IMR-90 (cell line): ENCODE data around the gene RPL31. TPM values are rescaled to one million over a fixed set of nuclear protein-coding genes. Genes with fewer than 3 reads are reported as not detected.

Experiments
- ATAC-seq: fragments of 200-7000 bp; cut with Tn5 transposase; 2 replicates; pipeline ENCODE4 v1.9.1; 2020; ENCODE audit warnings: low read depth, mild to moderate bottlenecking, moderate library complexity
- BruUV-seq: library from RNA; stranded (reverse); fragments of 400-500 nt; replicated peaks from 2 replicates; lab custom pipeline; 2021; lab: Mats Ljungman, UMichigan
- CTCF ChIA-PET: fragments of 300-600 bp; formaldehyde crosslinking; extraction: SDS; loops from one replicate; lab custom pipeline; 2021; ENCODE audit warnings: antibody characterized with exemption; lab: Yijun Ruan, JAX
- POLR2A ChIA-PET: fragments of 300-600 bp; sonication (Branson Sonifier 250); formaldehyde crosslinking; loops from one replicate; lab custom pipeline; 2022; ENCODE audit warnings: antibody characterized with exemption; ENCODE audit not compliant: unreplicated experiment; lab: Charles Lee
- DNase-seq: peaks from one replicate; pipeline ENCODE4 v3.0.0; 2013
- H2AFZ ChIP-seq: replicated peaks from 2 replicates; pipeline ENCODE3; 2013; ENCODE audit warnings: low read length, mild to moderate bottlenecking; ENCODE audit not compliant: poor library complexity
- H2AK5ac ChIP-seq: 2 replicates; pipeline ENCODE4 v1.6.1; 2013; ENCODE audit warnings: low read depth, low read length, inconsistent platforms
- H2AK9ac ChIP-seq: replicated peaks from 2 replicates; pipeline ENCODE3; 2013; ENCODE audit warnings: mild to moderate bottlenecking, low read depth, low read length, moderate library complexity; ENCODE audit not compliant: poor library complexity
- H2BK120ac ChIP-seq: 2 replicates; pipeline ENCODE4 v1.6.1; 2013; ENCODE audit warnings: low read depth, low read length, inconsistent platforms
- H2BK15ac ChIP-seq: 3 replicates; pipeline ENCODE4 v1.6.1; 2013; ENCODE audit warnings: low read depth, low read length, inconsistent platforms
- H2BK20ac ChIP-seq: 2 replicates; pipeline ENCODE4 v1.6.1; 2013; ENCODE audit warnings: low read depth, mild to moderate bottlenecking, inconsistent platforms, low read length, moderate library complexity
- H2BK5ac ChIP-seq: 2 replicates; pipeline ENCODE4 v1.6.1; 2013; ENCODE audit warnings: mild to moderate bottlenecking, low read depth, low read length, inconsistent platforms; ENCODE audit not compliant: poor library complexity, severe bottlenecking
- H3K14ac ChIP-seq: replicated peaks from 2 replicates; pipeline ENCODE4 v1.6.1; 2013; ENCODE audit warnings: low read depth, low read length, inconsistent platforms
- H3K18ac ChIP-seq: 2 replicates; pipeline ENCODE4 v1.6.1; 2013; ENCODE audit warnings: low read depth, low read length, control low read depth
- H3K23ac ChIP-seq: 2 replicates; pipeline ENCODE4 v1.6.1; 2013; ENCODE audit warnings: low read depth, low read length, inconsistent platforms
- H3K27ac ChIP-seq: 2 replicates; pipeline ENCODE4 v1.5.1; 2013; ENCODE audit warnings: mild to moderate bottlenecking, control low read depth, low read length; ENCODE audit not compliant: insufficient read depth
- H3K27me3 ChIP-seq: 2 replicates; pipeline ENCODE4 v1.6.1; 2013; ENCODE audit warnings: low read length; ENCODE audit not compliant: control insufficient read depth, insufficient read depth
- H3K36me3 ChIP-seq: 2 replicates; pipeline ENCODE4 v1.6.1; 2013; ENCODE audit warnings: low read length, mixed read lengths; ENCODE audit not compliant: control insufficient read depth, insufficient read depth
- H3K4ac ChIP-seq: 2 replicates; pipeline ENCODE4 v1.6.1; 2013; ENCODE audit warnings: low read depth, low read length, inconsistent platforms
- H3K4me1 ChIP-seq: 2 replicates; pipeline ENCODE4 v1.6.1; 2013; ENCODE audit warnings: low read length, mixed read lengths; ENCODE audit not compliant: control insufficient read depth, insufficient read depth
- H3K4me2 ChIP-seq: 2 replicates; pipeline ENCODE4 v1.6.1; 2013; ENCODE audit warnings: low read depth, mild to moderate bottlenecking, control low read depth, low read length, moderate library complexity
- H3K4me3 ChIP-seq: 2 replicates; pipeline ENCODE4 v1.5.1; 2013; ENCODE audit warnings: low read depth, mild to moderate bottlenecking, control low read depth, low read length, moderate library complexity; ENCODE audit not compliant: insufficient read depth
- H3K56ac ChIP-seq: 2 replicates; pipeline ENCODE4 v1.6.1; 2013; ENCODE audit warnings: low read length, inconsistent platforms; ENCODE audit not compliant: insufficient read depth; ENCODE audit errors: extremely low read depth
- H3K79me1 ChIP-seq, 2 experiments: 2 replicates each; pipeline ENCODE4 v1.6.1; 2013; ENCODE audit warnings: low read length in 2 of 2, inconsistent platforms in 1 of 2, low read depth in 1 of 2
- H3K9ac ChIP-seq: 2 replicates; pipeline ENCODE4 v1.6.1; 2013; ENCODE audit warnings: low read depth, low read length, control low read depth
- H3K9me1 ChIP-seq: 2 replicates; pipeline ENCODE4 v1.6.1; 2013; ENCODE audit warnings: low read length, inconsistent platforms; ENCODE audit not compliant: insufficient read depth
- H3K9me3 ChIP-seq: 2 replicates; pipeline ENCODE4 v1.6.1; 2013; ENCODE audit warnings: low read length; ENCODE audit not compliant: control insufficient read depth, insufficient read depth
- H4K20me1 ChIP-seq: 2 replicates; pipeline ENCODE4 v1.6.1; 2013; ENCODE audit warnings: low read length, inconsistent platforms; ENCODE audit not compliant: insufficient read depth
- H4K5ac ChIP-seq: 2 replicates; pipeline ENCODE4 v1.6.1; 2013; ENCODE audit warnings: mild to moderate bottlenecking, low read depth, low read length, control low read depth
- H4K8ac ChIP-seq, 2 experiments: 2 replicates each; pipeline ENCODE4 v1.6.1; 2013; ENCODE audit warnings: low read depth in 2 of 2, low read length in 2 of 2, control low read depth in 1 of 2, inconsistent platforms in 1 of 2
- H4K91ac ChIP-seq: 2 replicates; pipeline ENCODE4 v1.6.1; 2013; ENCODE audit warnings: low read depth, low read length, inconsistent platforms; ENCODE audit not compliant: insufficient read depth
- CTCF ChIP-seq: conservative IDR thresholded peaks from 2 replicates; pipeline ENCODE4 v1.5.1; 2012; ENCODE audit warnings: mild to moderate bottlenecking, low read depth, low read length, improper control_type of control experiment
- POLR2A ChIP-seq: IDR thresholded peaks from 2 replicates; pipeline ENCODE4 v1.6.1; 2012; ENCODE audit warnings: mild to moderate bottlenecking, low read depth, low read length
- RAD21 ChIP-seq: IDR thresholded peaks from 2 replicates; pipeline ENCODE4 v1.6.1; 2012; ENCODE audit warnings: low read length, improper control_type of control experiment
- SMC3 ChIP-seq: fragments of 150-350 bp; IDR thresholded peaks from 2 replicates; pipeline ENCODE4 v1.6.1; 2016; ENCODE audit warnings: low read depth, mild to moderate bottlenecking, antibody characterized with exemption, low read length, moderate library complexity
- WGBS, 2 experiments: methylation state at CpG; one replicate each; pipeline versions ENCODE4 v1.1.5 to v1.1.7; 2013; ENCODE audit warnings: missing lambda C conversion rate in 2 of 2; ENCODE audit not compliant: insufficient read length in 1 of 2; ENCODE audit errors: extremely low coverage in 2 of 2; 5-methylcytosine and 5-hydroxymethylcytosine counted together
- dilution Hi-C: fragments of 300-500 bp; cut with HindIII; formaldehyde crosslinking; loops from one replicate; pipeline ENCODE4 v1.14.3; 2018; ENCODE audit warnings: low sequenced_read_pairs; ENCODE audit not compliant: unreplicated experiment
- in situ Hi-C: fragments of 300-500 bp; cut with MboI; formaldehyde crosslinking; loops from 3 replicates; pipeline ENCODE4 v1.14.3; 2019; ENCODE audit warnings: low sequenced_read_pairs, inconsistent platforms, mixed read lengths
- intact Hi-C: fragments of 100-400 bp; cut with micrococcal nuclease; formaldehyde crosslinking; loops from 2 replicates; pipeline ENCODE4 v1.10.0; 2022
- polyA plus RNA-seq, 3 experiments: library from polyadenylated mRNA; depleted of rRNA; stranded (reverse); fragments of >200 nt; gene quantifications; 2 replicates each; pipeline ENCODE4 v1.2.3, GENCODE V29; 2012; ENCODE audit warnings: low replicate concordance in 1 of 3
- total RNA-seq: library from RNA; depleted of rRNA; stranded (reverse); fragments of >200 nt; gene quantifications from 2 replicates; pipeline ENCODE4 v1.2.3, GENCODE V29; 2012

Gene RPL31
- total and polyA plus RNA-seq, 2 of the 4 experiments (the other 2 are of a cell fraction) = 358 to 2,908 TPM

GRCh38 chr2:100984892-100985307 is 17.2 kb upstream of the RPL31 start:
- Histone ChIP-seq H3K79me1 (no peaks in the 10 kb centered on the region), H3K14ac (no peak overlapping the region), H2AFZ (peak overlapping the region; percentile 82), H3K9me3 (no peaks in the 10 kb centered on the region), H2AK9ac (peak overlapping the region; percentile 37), H4K20me1 (no peaks in the 10 kb centered on the region; the same call in 1 of the 2 replicates), H3K9me1 (0 out of 2 replicates have a peak, but pooled peaks cover 2% of the 10 kb centered on the region), H3K4me1 (0 out of 2 replicates have a peak, but pooled peaks cover 2% of the 10 kb centered on the region), H3K9ac (no peak overlapping the region), H3K4me3 (no peak overlapping the region), H2BK120ac (no peak overlapping the region), H3K18ac (no peak overlapping the region), H2AK5ac (0 out of 2 replicates have a peak overlapping the region, but pooled peaks have one; percentile 68), H2BK15ac (no peak overlapping the region), H4K5ac (no peak overlapping the region), H4K91ac (no peak overlapping the region), H3K56ac (no peak overlapping the region), H3K27me3 (no peaks in the 10 kb centered on the region), H3K4me2 (no peak overlapping the region), H3K27ac (no peak overlapping the region), H3K23ac (no peak overlapping the region), H4K8ac (peak overlapping the region in 1 of 2 experiments; percentile 15; a peak in 1 of 4 replicates), H2BK20ac (no peak overlapping the region), H3K4ac (no peak overlapping the region), H3K36me3 (peaks cover 10% of the 10 kb centered on the region), H2BK5ac (no peak overlapping the region)
- TF ChIP-seq RAD21 (peak; percentile 96), CTCF (peak; percentile 87), SMC3 (peak; percentile 97), POLR2A (no peak)
- dilution Hi-C loops (no loop called here), in situ Hi-C loops (no loop called here), intact Hi-C loops (loop anchor here (1.0 to 10.0 kb wide), 5 partner anchors 82 to 560 kb away; partner anchors contain the start of gene NPAS2)
- WGBS, 2 experiments = 27% methylated on average over 6 of the region's 7 CpGs; no CpG with 5 or more reads in 1 of the 2 experiments
- DNase-seq = peak; percentile 69
- CTCF ChIA-PET = interaction anchor here (0.6 to 2.5 kb wide), 4 partner anchors 11 to 374 kb away, joined by 3 to 13 read pairs (median 3); no protein-coding TSS in a partner anchor
- ATAC-seq = peak; percentile 82
- BruUV-seq = no TSS peak
- POLR2A ChIA-PET = no interaction called here
